ENCODE results near the gene RNF151.

DNA sequence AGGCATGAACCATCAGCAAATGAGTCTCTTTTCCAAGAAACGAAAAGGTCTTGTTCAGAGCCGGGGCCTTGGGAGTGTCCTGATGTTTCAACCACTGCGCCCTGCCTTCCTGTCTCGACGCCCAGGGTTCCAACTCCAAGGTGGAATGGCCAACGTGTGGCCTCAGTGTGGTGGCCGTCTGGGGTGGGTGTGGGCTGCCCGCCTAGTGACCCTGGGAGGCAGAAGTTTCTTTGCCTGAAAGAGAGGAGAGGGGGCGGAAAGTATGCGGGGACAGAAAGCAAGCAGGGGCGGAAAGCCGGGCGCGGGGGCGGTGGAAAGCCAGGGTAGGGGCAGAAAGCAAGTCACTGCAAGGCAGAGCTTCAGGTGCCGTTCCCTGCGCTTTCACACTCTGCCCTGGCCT lies 27.7 kb upstream of the RNF151 start:
- TF ChIP-seq CTCF (IDR thresholded peaks at IDR 0.05): no peak
- no peak for TF ChIP-seq CHD4 (IDR thresholded peaks at IDR 0.05; ENCODE audit: borderline replicate concordance)
- no peak for TF ChIP-seq CBX8 (IDR thresholded peaks at IDR 0.05)
- no peak for TF ChIP-seq RCOR1 (IDR thresholded peaks at IDR 0.05; ENCODE audit: low read depth, low read length)
- TF ChIP-seq CHD2 (IDR thresholded peaks at IDR 0.05; ENCODE audit: low read length, partially characterized antibody): no peak
- TF ChIP-seq POLR2A (IDR thresholded peaks at IDR 0.05; ENCODE audit: low read length): no peak
- TF ChIP-seq MYC (IDR thresholded peaks at IDR 0.05; ENCODE audit: borderline replicate concordance, low read length): no peak
- no peak for TF ChIP-seq SMC3 (IDR thresholded peaks at IDR 0.05)
- TF ChIP-seq, protein P1, sequence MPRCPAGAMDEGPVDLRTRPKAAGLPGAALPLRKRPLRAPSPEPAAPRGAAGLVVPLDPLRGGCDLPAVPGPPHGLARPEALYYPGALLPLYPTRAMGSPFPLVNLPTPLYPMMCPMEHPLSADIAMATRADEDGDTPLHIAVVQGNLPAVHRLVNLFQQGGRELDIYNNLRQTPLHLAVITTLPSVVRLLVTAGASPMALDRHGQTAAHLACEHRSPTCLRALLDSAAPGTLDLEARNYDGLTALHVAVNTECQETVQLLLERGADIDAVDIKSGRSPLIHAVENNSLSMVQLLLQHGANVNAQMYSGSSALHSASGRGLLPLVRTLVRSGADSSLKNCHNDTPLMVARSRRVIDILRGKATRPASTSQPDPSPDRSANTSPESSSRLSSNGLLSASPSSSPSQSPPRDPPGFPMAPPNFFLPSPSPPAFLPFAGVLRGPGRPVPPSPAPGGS (IDR thresholded peaks at IDR 0.05): no peak
- no peak for TF ChIP-seq HDAC2 (IDR thresholded peaks at IDR 0.05)
- TF ChIP-seq HES2 (IDR thresholded peaks at IDR 0.05): no peak
- no peak for TF ChIP-seq GATA3 (IDR thresholded peaks at IDR 0.05; ENCODE audit: borderline replicate concordance)
- TF ChIP-seq CEBPB (IDR thresholded peaks at IDR 0.05): no peak
- TF ChIP-seq NPAS2 (CRISPR knock-in tag; IDR thresholded peaks at IDR 0.05; ENCODE audit: borderline replicate concordance): no peak

Data from A549 (cell line).